ENCODE data around the gene CFAP99. TPM values are rescaled to one million over a fixed set of nuclear protein-coding genes. Genes with fewer than 3 reads are reported as not detected.
A peak's percentile ranks its signal among the peaks of the same experiment; 100 is the strongest.

Gene CFAP99
- total and polyA plus RNA-seq, 9 of the 15 experiments (the other 6 are each of a cell fraction or from before 2014, with no cell fraction given): 0.07 to 0.18 (median 0.09) TPM; not detected in 6

DNA sequence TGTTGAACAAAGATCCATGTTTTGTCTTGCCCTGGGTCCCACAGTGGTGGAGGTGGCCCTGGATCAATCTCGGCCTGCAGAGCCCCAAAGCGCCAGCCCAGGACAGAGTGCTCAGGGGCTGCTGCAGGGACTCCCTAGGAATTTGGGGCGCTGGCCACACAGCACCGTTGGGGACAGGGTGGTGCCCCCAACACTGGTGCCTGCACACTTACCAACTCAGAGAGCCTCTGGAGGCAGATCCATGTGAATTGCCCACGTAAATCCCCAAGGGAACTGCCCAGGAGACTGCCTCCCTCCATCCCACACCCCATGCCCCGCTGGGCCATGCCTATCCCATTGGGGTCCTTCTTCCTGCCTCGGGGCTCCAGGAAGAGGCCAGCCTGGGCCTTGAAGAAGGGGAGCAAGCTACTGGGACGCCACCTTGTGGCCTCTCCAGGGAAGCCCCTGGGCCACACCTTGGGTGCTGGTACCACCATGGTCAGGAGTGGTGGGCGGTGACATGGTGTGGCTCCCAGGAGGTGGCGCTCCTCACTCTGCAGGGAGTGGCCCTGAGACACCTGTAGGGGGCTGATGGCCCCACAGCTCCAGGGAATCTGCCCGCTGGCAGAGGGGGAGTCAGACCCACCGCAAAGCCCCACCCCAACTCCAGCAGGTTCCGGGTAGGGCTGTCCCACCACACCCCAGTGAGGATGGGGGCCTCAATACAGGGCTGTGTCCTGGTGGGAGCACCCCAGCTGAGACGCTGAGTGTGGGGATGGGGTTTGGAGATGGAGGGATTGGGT, 22.8 kb downstream of the CFAP99 start (continued):
- TF ChIP-seq, protein P1, sequence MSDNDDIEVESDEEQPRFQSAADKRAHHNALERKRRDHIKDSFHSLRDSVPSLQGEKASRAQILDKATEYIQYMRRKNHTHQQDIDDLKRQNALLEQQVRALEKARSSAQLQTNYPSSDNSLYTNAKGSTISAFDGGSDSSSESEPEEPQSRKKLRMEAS (CRISPR knock-in tag; IDR thresholded peaks at IDR 0.05): peak; percentile 67
- no peak for TF ChIP-seq CAMTA2 (CRISPR knock-in tag; conservative IDR thresholded peaks at IDR 0.05)
- no peak for TF ChIP-seq HNRNPK (IDR thresholded peaks at IDR 0.05; ENCODE audit: low read depth, low read length, poor library complexity, severe bottlenecking)
- TF ChIP-seq SMC3 (conservative IDR thresholded peaks at IDR 0.05; ENCODE audit: insufficient read depth, low read depth, low read length): peak; percentile 96
- TF ChIP-seq, protein P2, sequence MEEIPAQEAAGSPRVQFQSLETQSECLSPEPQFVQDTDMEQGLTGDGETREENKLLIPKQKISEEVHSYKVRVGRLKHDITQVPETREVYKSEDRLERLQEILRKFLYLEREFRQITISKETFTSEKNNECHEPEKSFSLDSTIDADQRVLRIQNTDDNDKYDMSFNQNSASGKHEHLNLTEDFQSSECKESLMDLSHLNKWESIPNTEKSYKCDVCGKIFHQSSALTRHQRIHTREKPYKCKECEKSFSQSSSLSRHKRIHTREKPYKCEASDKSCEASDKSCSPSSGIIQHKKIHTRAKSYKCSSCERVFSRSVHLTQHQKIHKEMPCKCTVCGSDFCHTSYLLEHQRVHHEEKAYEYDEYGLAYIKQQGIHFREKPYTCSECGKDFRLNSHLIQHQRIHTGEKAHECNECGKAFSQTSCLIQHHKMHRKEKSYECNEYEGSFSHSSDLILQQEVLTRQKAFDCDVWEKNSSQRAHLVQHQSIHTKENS (CRISPR knock-in tag; IDR thresholded peaks at IDR 0.05): no peak
- no peak for TF ChIP-seq NCOA1 (IDR thresholded peaks at IDR 0.05; ENCODE audit: low read depth)
- TF ChIP-seq FOXK2 (conservative IDR thresholded peaks at IDR 0.05 in 1 of 2, IDR thresholded peaks at IDR 0.05 in 1 of 2; ENCODE audit: low read depth in 2 of 2): no peak
- TF ChIP-seq ZNF717 (CRISPR knock-in tag; IDR thresholded peaks at IDR 0.05): no peak
- TF ChIP-seq MEF2D (tag; conservative IDR thresholded peaks at IDR 0.05; ENCODE audit: low read depth): no peak
- TF ChIP-seq PHB (CRISPR knock-in tag; IDR thresholded peaks at IDR 0.05): no peak
- TF ChIP-seq NBN (IDR thresholded peaks at IDR 0.05; ENCODE audit: low read depth): peak; percentile 59; the same call in 1 of the 2 replicates
- TF ChIP-seq, protein P3, sequence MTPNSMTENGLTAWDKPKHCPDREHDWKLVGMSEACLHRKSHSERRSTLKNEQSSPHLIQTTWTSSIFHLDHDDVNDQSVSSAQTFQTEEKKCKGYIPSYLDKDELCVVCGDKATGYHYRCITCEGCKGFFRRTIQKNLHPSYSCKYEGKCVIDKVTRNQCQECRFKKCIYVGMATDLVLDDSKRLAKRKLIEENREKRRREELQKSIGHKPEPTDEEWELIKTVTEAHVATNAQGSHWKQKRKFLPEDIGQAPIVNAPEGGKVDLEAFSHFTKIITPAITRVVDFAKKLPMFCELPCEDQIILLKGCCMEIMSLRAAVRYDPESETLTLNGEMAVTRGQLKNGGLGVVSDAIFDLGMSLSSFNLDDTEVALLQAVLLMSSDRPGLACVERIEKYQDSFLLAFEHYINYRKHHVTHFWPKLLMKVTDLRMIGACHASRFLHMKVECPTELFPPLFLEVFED (CRISPR knock-in tag; conservative IDR thresholded peaks at IDR 0.05): no peak
- TF ChIP-seq ARID2 (IDR thresholded peaks at IDR 0.05): peak; percentile 87
- TF ChIP-seq, protein P4, sequence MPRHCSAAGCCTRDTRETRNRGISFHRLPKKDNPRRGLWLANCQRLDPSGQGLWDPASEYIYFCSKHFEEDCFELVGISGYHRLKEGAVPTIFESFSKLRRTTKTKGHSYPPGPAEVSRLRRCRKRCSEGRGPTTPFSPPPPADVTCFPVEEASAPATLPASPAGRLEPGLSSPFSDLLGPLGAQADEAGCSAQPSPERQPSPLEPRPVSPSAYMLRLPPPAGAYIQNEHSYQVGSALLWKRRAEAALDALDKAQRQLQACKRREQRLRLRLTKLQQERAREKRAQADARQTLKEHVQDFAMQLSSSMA (CRISPR knock-in tag; IDR thresholded peaks at IDR 0.05): no peak
- no peak for TF ChIP-seq ZNF253 (CRISPR knock-in tag; conservative IDR thresholded peaks at IDR 0.05)
- TF ChIP-seq TBL1XR1 (IDR thresholded peaks at IDR 0.05; ENCODE audit: low read length in 2 of 2): 0 out of 4 replicates have a peak, but pooled peaks of 1 of the 2 experiments have one; percentile 37
- no peak for TF ChIP-seq MBD2 (IDR thresholded peaks at IDR 0.05; ENCODE audit: borderline replicate concordance, low read depth)
- no peak for TF ChIP-seq CXXC5 (CRISPR knock-in tag; IDR thresholded peaks at IDR 0.05)

Measured in K562 (cell line).